ENCODE results near the gene ALKBH3. TPM values are rescaled to one million over a fixed set of nuclear protein-coding genes. Genes with fewer than 3 reads are reported as not detected.

ALKBH3 gene
- total RNA-seq, 1 experiment from 2014 or later = 18.8 TPM

- Histone ChIP-seq H4K91ac (ENCODE audit: insufficient read length, low read depth, low read length) (no peak overlapping the region), H2BK120ac (ENCODE audit: low read depth, low read length, poor library complexity, severe bottlenecking) (no peak overlapping the region), H2BK5ac (ENCODE audit: insufficient read length, low read length) (no peak overlapping the region), H3K9me3 (ENCODE audit: control insufficient read depth, low read depth, low read length) (no peaks in the 10 kb centered on the region), H3K56ac (ENCODE audit: insufficient read length, low read depth, low read length) (no peak overlapping the region), H3K4me2 (ENCODE audit: insufficient read depth, insufficient read length, low read length) (no peak overlapping the region), H2AK5ac (ENCODE audit: insufficient read length, low read length) (no peak overlapping the region), H4K8ac (replicated peaks; ENCODE audit: insufficient read length, low read depth, low read length) (no peak overlapping the region), H3K9ac (ENCODE audit: extremely low read depth, insufficient read length, low read length) (no peak overlapping the region), H3K4me1 (ENCODE audit: insufficient read depth, low read length) (peaks cover 3% of the 10 kb centered on the region; the same call in 1 of the 2 replicates), H3K14ac (ENCODE audit: insufficient read depth, low read length) (no peak overlapping the region; the same call in 1 of the 2 replicates), H2BK20ac (ENCODE audit: low read depth, low read length, poor library complexity, severe bottlenecking) (no peak overlapping the region), H3T11ph (ENCODE audit: low read length) (no peak overlapping the region), H3K23ac (ENCODE audit: insufficient read length, low read depth, low read length) (no peak overlapping the region), H3K79me2 (ENCODE audit: insufficient read depth, low read length) (no peaks in the 10 kb centered on the region), H2BK12ac (ENCODE audit: insufficient read length, low read depth, low read length) (no peak overlapping the region), H3K4ac (ENCODE audit: low read depth, low read length) (no peak overlapping the region), H3K27me3 (ENCODE audit: insufficient read depth, low read length) (no peaks in the 10 kb centered on the region), H2BK15ac (ENCODE audit: low read depth, low read length) (no peak overlapping the region), H2AFZ (ENCODE audit: low read length) (no peak overlapping the region), H4K20me1 (ENCODE audit: control insufficient read depth, insufficient read depth, insufficient read length) (no peaks in the 10 kb centered on the region), H3K18ac (ENCODE audit: insufficient read length, low read depth, low read length) (no peak overlapping the region), H3K79me1 (ENCODE audit: insufficient read depth, low read depth, low read length, poor library complexity, severe bottlenecking) (no peaks in the 10 kb centered on the region), H4K5ac (ENCODE audit: insufficient read length, low read depth, low read length) (no peak overlapping the region), H3K27ac (ENCODE audit: insufficient read length, low read depth, low read length) (no peak overlapping the region), H3K23me2 (ENCODE audit: insufficient read length, low read depth, low read length, poor library complexity, severe bottlenecking) (no peaks in the 10 kb centered on the region)
- Mint-ChIP-seq H3K36me3 (ENCODE audit: insufficient read depth in 1 of 3, low read depth in 3 of 3) (no peaks in the 10 kb centered on the region), H3K4me1 (peaks cover 27 to 65% of the 10 kb centered on the region in 2 experiments), H3K9me3 (no peaks in the 10 kb centered on the region), H3K27ac (peak overlapping the region in 2 of 3 experiments; percentile 55 to 64; a peak in 2 of 7 replicates), H3K4me3 (no peak overlapping the region), H3K27me3 (ENCODE audit: low read depth) (no peaks in the 10 kb centered on the region)
- WGBS (ENCODE audit: extremely low coverage, insufficient read length, low lambda C conversion rate) = no CpG with 5 or more reads among the region's 13 CpGs
- TF ChIP-seq CTCF (conservative IDR thresholded peaks at IDR 0.05) = no peak
- DNase-seq = no peak
Observed at GRCh38 chr11:43927925-43928707, 47.5 kb downstream of the ALKBH3 start.

All from H9 (cell line).